ENCODE data around the gene B3GNT5.

Gene B3GNT5

DNA sequence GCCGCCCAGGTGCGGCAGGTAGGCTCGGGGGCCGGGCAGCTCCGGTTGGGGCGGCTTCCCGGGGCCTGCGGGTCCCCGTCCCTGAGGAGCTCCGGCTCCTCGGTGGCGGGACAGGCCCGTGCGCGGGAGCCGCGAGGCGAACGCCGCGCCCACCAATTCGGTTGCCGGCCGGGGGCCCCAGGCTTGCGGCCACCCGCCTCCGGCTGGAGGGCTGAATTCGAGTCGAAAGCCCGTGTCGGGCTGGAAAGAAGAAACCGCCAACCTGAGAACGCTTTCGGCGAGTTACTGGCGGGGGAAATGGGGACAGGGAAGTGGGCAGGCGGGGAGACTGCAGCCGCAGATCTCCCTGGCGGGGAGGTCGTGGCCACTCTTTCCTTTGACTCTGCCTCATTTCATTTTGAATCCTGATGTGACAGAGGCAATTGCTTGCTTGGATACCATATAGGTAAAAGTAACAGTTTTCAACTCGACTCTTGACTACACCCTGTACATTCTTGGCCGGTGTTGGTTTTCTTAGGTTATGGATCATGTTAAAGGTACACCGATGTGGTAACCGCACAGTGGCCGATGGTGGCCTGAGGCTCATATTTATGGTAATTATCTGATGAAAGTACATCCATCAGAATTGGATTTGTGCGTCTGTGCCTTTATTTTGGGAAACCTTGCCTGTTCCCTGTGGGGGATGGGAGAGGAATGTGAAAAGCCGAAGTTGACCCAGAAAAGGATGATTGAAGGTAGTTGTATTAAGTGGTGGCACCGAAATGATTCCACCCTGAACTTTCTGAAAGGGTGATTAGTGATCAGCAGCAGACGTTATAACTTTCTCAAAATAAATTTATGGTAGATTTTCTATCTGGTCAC is 1.7 kb downstream of the B3GNT5 start:
- TF ChIP-seq, protein P1, sequence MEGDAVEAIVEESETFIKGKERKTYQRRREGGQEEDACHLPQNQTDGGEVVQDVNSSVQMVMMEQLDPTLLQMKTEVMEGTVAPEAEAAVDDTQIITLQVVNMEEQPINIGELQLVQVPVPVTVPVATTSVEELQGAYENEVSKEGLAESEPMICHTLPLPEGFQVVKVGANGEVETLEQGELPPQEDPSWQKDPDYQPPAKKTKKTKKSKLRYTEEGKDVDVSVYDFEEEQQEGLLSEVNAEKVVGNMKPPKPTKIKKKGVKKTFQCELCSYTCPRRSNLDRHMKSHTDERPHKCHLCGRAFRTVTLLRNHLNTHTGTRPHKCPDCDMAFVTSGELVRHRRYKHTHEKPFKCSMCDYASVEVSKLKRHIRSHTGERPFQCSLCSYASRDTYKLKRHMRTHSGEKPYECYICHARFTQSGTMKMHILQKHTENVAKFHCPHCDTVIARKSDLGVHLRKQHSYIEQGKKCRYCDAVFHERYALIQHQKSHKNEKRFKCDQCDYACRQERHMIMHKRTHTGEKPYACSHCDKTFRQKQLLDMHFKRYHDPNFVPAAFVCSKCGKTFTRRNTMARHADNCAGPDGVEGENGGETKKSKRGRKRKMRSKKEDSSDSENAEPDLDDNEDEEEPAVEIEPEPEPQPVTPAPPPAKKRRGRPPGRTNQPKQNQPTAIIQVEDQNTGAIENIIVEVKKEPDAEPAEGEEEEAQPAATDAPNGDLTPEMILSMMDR (IDR thresholded peaks at IDR 0.05; ENCODE audit: low read depth, low read length, missing control alignments), result no peak
- no peak for DNase-seq (ENCODE audit: extremely low read depth, low read depth)
- peak overlapping the region; percentile 72 for H3K4me3 ChIP-seq (replicated peaks; ENCODE audit: low read depth, low read length)

DNA sequence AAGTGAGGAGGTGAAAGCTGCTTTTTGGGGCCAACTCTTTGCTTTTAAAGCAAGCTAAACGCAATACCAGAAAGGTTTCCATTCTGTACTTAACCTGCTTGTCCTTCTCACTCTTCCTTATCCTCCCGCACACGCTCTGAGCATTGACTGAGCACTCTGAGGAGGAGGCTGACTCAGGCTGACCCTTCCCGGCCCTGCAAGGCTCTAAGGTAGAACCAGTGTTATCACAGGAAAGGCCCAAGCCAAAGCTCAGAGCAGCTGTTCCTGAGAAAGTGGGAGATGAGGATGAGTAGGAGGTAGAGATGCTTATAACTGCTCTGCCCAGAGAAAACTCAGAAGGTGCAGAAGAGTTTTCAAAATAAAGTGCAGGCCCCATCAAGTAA is 2.3 kb downstream of the B3GNT5 start:
- TF ChIP-seq, protein P1 (IDR thresholded peaks at IDR 0.05; ENCODE audit: low read depth, low read length, missing control alignments), result no peak
- no peak for DNase-seq (ENCODE audit: extremely low read depth, low read depth)
- H3K4me3 ChIP-seq (replicated peaks; ENCODE audit: low read depth, low read length), result no peak overlapping the region

DNA sequence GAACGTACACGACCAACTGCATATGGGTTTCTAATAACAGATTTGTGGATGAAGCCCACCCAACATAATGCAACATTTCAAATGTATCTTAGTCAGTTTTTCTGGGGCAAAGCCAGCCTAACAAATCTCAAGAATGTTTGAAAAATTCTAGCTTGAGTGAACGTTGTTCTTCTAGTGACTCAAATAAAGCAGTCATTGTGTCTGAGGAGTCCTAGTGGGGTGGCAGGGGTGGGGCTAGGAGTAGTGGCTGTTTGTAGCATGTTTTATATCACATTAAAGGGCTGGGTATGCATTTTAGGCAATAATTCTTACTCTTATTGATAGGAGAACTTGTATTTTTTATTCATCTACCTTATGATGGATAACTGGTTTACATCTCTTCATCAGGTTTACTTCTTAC is 6.0 kb downstream of the B3GNT5 start:
- no peak for DNase-seq (ENCODE audit: extremely low read depth, low read depth)
- TF ChIP-seq, protein P1 (IDR thresholded peaks at IDR 0.05; ENCODE audit: low read depth, low read length, missing control alignments), result no peak

DNA sequence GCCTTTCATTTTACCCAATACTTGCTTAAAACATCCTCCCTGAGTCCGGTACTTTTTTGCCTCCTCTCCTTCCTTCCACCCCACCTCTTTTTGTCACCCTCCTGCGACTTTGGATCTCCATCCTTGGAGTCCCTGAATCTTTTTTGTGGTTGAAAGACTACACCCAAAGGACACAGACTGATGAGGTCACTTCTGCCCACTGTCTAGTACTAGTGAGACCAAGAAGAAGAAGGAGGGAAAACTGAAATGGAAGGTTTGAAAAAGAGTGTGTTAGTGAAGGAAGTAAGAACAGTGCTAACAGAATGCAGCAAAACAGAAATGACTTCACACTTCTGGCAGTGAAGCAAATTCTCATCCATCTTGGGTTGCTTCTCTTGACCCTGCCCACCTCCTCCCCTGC is 6.6 kb downstream of the B3GNT5 start:
- DNase-seq (ENCODE audit: extremely low read depth, low read depth), result no peak
- no peak overlapping the region for H3K4me3 ChIP-seq (replicated peaks; ENCODE audit: low read depth, low read length)
- TF ChIP-seq, protein P1 (IDR thresholded peaks at IDR 0.05; ENCODE audit: low read depth, low read length, missing control alignments), result no peak

More for the DNA sequence above, 6.0 kb downstream of the B3GNT5 start:
- H3K4me3 ChIP-seq (replicated peaks; ENCODE audit: low read depth, low read length), result no peak overlapping the region

DNA sequence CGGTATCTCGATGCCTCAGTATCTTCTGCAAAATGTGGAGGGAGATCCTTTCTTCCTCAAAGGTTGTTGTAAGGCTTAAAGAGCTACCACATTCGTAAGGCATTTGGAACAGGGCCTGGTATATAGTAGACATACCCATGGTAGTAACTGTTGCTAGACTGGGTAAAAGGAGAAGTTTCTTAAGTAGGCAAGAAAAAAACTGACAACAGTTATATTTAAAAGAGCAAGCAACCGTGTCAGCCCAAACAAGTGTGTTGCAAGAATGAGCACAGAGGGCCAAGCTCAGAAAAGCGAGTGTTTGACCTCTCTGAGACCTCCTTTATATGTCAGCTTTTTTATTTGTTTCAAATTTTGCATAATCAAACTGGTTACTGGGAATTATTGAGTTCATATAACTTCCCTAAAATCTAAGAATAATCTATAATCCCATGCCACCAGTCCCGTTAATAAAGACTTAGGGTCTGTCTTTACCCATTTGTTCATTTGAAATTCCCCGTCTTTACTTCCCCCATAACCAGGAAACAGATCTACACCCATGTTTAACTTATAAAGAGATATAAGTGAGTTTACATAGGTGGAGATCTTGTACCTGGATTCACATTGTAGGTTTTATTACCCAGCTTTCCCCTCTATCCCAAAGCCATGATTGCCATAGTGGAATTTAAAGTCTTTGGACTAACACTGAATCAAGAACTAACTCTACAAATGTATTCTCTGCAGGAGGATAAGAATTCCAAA is 7.3 kb downstream of the B3GNT5 start:
- TF ChIP-seq, protein P1 (IDR thresholded peaks at IDR 0.05; ENCODE audit: low read depth, low read length, missing control alignments), result no peak
- no peak for DNase-seq (ENCODE audit: extremely low read depth, low read depth)
- H3K4me3 ChIP-seq (replicated peaks; ENCODE audit: low read depth, low read length), result no peak overlapping the region

DNA sequence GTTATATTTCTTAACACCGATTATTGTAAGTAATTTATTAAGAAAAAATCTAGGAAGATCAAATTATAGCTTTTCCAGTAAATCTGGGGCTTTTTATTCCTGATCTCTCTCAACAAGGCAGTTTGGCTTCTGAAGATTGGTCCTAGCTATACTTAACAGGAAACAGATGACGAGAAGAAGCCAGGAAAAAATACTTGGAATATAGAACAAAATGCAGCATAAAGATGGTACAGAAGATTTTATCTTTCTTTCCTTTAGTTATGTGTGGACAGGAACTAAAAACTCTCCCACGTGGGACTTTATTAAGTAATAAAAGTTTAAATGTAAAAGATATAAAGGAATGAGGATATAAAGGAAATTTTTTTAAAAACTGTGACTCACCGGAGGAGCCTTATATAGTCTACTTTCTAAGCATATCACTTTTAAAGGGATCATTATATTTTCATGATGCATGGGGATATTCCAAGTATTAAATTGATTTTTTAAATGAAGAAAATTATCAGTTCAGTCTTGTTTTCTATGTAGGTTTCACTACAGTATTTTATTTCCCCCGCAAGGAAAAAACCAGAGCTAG is 8.2 kb downstream of the B3GNT5 start:
- TF ChIP-seq, protein P1 (IDR thresholded peaks at IDR 0.05; ENCODE audit: low read depth, low read length, missing control alignments), result no peak
- no peak for DNase-seq (ENCODE audit: extremely low read depth, low read depth)
- no peak overlapping the region for H3K4me3 ChIP-seq (replicated peaks; ENCODE audit: low read depth, low read length)
